Choroid plexus epithelial cell (primary cell): Measurements from ENCODE around the gene PRIMA1.

Source experiments
- DNase-seq: peaks from one replicate; pipeline ENCODE4 v3.0.0-alpha.2; 2010; ENCODE audit warnings: low read depth
- H3K4me3 ChIP-seq: 2 replicates; pipeline ENCODE4 v1.5.1; 2011; ENCODE audit warnings: low read depth, mild to moderate bottlenecking, control low read depth, low read length, moderate library complexity
- CTCF ChIP-seq: conservative IDR thresholded peaks from 2 replicates; pipeline ENCODE4 v1.5.1; 2011; ENCODE audit warnings: low read depth, mild to moderate bottlenecking, control low read depth, inconsistent platforms, low read length, moderate library complexity

The PRIMA1 gene

GRCh38 chr14:93787465-93788292 is 606 bp downstream of the PRIMA1 start:
- no peak overlapping the region for H3K4me3 ChIP-seq
- no peak for TF ChIP-seq CTCF
- no peak for DNase-seq

GRCh38 chr14:93785423-93785822 is 2.9 kb downstream of the PRIMA1 start:
- TF ChIP-seq CTCF, result no peak
- DNase-seq, result no peak
- H3K4me3 ChIP-seq, result no peak overlapping the region

GRCh38 chr14:93784878-93785277 is 3.4 kb downstream of the PRIMA1 start:
- DNase-seq, result no peak

GRCh38 chr14:93780813-93781400 is 7.4 kb downstream of the PRIMA1 start:
- TF ChIP-seq CTCF, result no peak
- no peak for DNase-seq
- H3K4me3 ChIP-seq, result no peak overlapping the region

More at GRCh38 chr14:93784878-93785277, 3.4 kb downstream of the PRIMA1 start:
- TF ChIP-seq CTCF, result no peak
- H3K4me3 ChIP-seq, result no peak overlapping the region

- H3K4me3 ChIP-seq, result no peak overlapping the region
- no peak for DNase-seq
- no peak for TF ChIP-seq CTCF
These were observed 9.2 kb downstream of the PRIMA1 start for GRCh38 chr14:93778856-93779629.

- no peak for DNase-seq
- no peak overlapping the region for H3K4me3 ChIP-seq
- no peak for TF ChIP-seq CTCF
These were observed 9.8 kb downstream of the PRIMA1 start for GRCh38 chr14:93778453-93778852.
